Coronary artery (tissue), 2 donors: ENCODE data around the gene ZNF878.

ENCODE experiments used
- DNase-seq: peaks from one replicate; pipeline ENCODE4 v3.0.0-alpha.2; 2017; ENCODE audit warnings: low spot score
- H3K27ac ChIP-seq, 2 donors: fragments of 200-600 bp; sonication (generic); one replicate each; pipeline ENCODE4 v1.5.1; 2016 to 2019
- H3K4me3 ChIP-seq: fragments of 200-600 bp; sonication (generic); 2 replicates; pipeline ENCODE4 v1.5.1; 2016; ENCODE audit warnings: mild to moderate bottlenecking, moderate library complexity
- TF ChIP-seq, protein P1 (sequence below): fragments of 200-600 bp; sonication (generic); IDR thresholded peaks from one replicate; pipeline ENCODE4 v1.5.1; 2019; ENCODE audit warnings: antibody characterized with exemption

Gene ZNF878

GRCh38 chr19:12055784-12056183 is 3.0 kb upstream of the ZNF878 start:
- Histone ChIP-seq H3K27ac (no peak overlapping the region), H3K4me3 (no peak overlapping the region)
- DNase-seq: no peak
- TF ChIP-seq, protein P1, sequence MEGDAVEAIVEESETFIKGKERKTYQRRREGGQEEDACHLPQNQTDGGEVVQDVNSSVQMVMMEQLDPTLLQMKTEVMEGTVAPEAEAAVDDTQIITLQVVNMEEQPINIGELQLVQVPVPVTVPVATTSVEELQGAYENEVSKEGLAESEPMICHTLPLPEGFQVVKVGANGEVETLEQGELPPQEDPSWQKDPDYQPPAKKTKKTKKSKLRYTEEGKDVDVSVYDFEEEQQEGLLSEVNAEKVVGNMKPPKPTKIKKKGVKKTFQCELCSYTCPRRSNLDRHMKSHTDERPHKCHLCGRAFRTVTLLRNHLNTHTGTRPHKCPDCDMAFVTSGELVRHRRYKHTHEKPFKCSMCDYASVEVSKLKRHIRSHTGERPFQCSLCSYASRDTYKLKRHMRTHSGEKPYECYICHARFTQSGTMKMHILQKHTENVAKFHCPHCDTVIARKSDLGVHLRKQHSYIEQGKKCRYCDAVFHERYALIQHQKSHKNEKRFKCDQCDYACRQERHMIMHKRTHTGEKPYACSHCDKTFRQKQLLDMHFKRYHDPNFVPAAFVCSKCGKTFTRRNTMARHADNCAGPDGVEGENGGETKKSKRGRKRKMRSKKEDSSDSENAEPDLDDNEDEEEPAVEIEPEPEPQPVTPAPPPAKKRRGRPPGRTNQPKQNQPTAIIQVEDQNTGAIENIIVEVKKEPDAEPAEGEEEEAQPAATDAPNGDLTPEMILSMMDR: no peak

DNA sequence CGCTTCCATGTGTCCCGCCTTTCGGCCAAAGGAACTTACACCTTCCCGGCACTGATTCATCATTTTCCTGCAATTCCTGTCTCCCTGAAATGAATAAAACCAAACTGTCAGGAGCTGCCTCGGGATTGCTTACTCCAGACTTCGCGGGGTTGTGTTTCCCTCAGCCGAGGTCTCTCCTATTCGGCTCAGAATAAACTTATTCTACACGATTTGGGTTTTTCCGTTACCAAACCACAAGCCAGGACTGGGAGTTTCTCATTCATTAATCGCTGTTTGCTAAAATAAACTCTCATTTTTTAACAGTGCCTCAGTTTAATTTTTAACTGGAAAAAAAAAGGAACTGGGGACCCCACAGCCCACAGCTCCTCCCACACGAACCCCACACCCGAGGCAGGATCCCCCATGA is 667 bp downstream of the ZNF878 start:
- Histone ChIP-seq H3K4me3 (peak overlapping the region; percentile 92), H3K27ac (peak overlapping the region in 1 of 2 donors; percentile 84)
- TF ChIP-seq, protein P1: no peak
- DNase-seq: no peak

GRCh38 chr19:12047868-12048267 is 4.9 kb downstream of the ZNF878 start:
- Histone ChIP-seq H3K4me3 (no peak overlapping the region), H3K27ac (no peak overlapping the region)
- TF ChIP-seq, protein P1: no peak
- no peak for DNase-seq

DNA sequence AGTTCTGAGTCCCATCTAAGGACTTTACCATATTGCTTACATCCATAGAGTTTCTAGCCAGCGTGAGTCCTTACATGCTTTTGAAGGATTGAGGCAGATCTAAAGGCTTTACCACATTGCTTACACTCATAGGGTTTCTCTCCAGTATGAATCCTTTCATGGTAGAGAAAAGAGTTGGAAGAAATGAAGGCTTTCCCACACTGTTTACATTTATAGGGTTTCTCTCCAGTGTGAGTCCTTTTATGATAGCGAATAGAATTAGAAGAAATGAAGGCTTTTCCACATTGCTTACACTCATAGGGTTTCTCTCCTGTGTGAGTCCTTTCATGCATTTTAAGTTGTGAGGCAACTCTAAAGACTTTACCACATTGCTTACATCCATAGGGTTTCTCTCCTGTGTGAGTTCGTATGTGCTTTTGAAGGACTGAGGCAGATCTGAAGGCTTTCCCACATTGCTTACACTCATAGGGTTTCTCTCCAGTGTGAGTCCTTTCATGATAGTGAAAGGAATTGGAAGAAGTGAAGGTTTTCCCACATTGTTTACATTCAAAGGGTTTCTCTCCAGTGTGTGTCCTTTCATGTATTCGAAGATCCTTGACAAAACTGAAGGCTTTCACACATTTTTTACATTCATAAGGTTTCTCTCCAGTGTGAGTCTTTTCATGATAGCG is 8.9 kb downstream of the ZNF878 start:
- H3K27ac ChIP-seq: no peak overlapping the region
- H3K4me3 ChIP-seq: no peak overlapping the region
- no peak for DNase-seq
- TF ChIP-seq, protein P1: no peak

GRCh38 chr19:12042893-12043292 is 9.9 kb downstream of the ZNF878 start:
- H3K4me3 ChIP-seq: no peak overlapping the region

GRCh38 chr19:12035220-12036172 is 17.3 kb downstream of the ZNF878 start, which contains the start of gene ZNF433:
Gene ZNF433, minus strand, starts transcription at chr19:12035679. Its CDS starts 140 bp downstream, at chr19:12035539.
- TF ChIP-seq, protein P1: no peak
- H3K27ac ChIP-seq: peak within 1 kb of the TSS; percentile 69 to 93
- peak within 1 kb of the TSS; percentile 96 for H3K4me3 ChIP-seq
- peak; percentile 95 for DNase-seq

More at GRCh38 chr19:12042893-12043292, 9.9 kb downstream of the ZNF878 start:
- H3K27ac ChIP-seq: no peak overlapping the region
- TF ChIP-seq, protein P1: no peak
- DNase-seq: no peak
